Skeletal muscle tissue (tissue), 4 donors: ENCODE data around the gene UBE2V1. TPM values are rescaled to one million over a fixed set of nuclear protein-coding genes. Genes with fewer than 3 reads are reported as not detected.

Experiments used
- H3K27ac ChIP-seq: one replicate; pipeline ENCODE4 v1.7.0; 2013; ENCODE audit warnings: mild to moderate bottlenecking, low read depth, low read length, inconsistent platforms
- H3K27me3 ChIP-seq, 3 donors: one replicate each; pipeline ENCODE4 v1.7.0; 2013; ENCODE audit warnings: low read length in 3 of 3; ENCODE audit not compliant: control insufficient read depth in 3 of 3, insufficient read depth in 3 of 3
- H3K36me3 ChIP-seq, 3 donors: one replicate each; pipeline ENCODE4 v1.7.0; 2013; ENCODE audit warnings: low read length in 3 of 3; ENCODE audit not compliant: control insufficient read depth in 3 of 3, insufficient read depth in 3 of 3
- H3K4me1 ChIP-seq, 3 donors: one replicate each; pipeline ENCODE4 v1.7.0; 2013; ENCODE audit warnings: low read length in 3 of 3, mild to moderate bottlenecking in 3 of 3; ENCODE audit not compliant: control insufficient read depth in 3 of 3, insufficient read depth in 3 of 3
- H3K4me3 ChIP-seq, 3 donors: one replicate each; pipeline ENCODE4 v1.7.0; 2013; ENCODE audit warnings: low read length in 3 of 3
- H3K9ac ChIP-seq, 3 donors: one replicate each; pipeline ENCODE4 v1.7.0; 2013; ENCODE audit warnings: low read length in 3 of 3, mild to moderate bottlenecking in 3 of 3, moderate library complexity in 2 of 3, low read depth in 1 of 3
- H3K9me3 ChIP-seq, 3 donors: one replicate each; pipeline ENCODE4 v1.7.0; 2013; ENCODE audit warnings: low read length in 3 of 3; ENCODE audit not compliant: control insufficient read depth in 3 of 3
- total RNA-seq: library from RNA; depleted of rRNA; stranded (reverse); fragments of >200 nt; gene quantifications from one replicate; pipeline ENCODE4 v1.2.3, GENCODE V29; 2014
- donor health status: Osteomylitis.

The UBE2V1 gene
- total RNA-seq, 1 donor from 2014 or later, result 36.5 TPM

DNA sequence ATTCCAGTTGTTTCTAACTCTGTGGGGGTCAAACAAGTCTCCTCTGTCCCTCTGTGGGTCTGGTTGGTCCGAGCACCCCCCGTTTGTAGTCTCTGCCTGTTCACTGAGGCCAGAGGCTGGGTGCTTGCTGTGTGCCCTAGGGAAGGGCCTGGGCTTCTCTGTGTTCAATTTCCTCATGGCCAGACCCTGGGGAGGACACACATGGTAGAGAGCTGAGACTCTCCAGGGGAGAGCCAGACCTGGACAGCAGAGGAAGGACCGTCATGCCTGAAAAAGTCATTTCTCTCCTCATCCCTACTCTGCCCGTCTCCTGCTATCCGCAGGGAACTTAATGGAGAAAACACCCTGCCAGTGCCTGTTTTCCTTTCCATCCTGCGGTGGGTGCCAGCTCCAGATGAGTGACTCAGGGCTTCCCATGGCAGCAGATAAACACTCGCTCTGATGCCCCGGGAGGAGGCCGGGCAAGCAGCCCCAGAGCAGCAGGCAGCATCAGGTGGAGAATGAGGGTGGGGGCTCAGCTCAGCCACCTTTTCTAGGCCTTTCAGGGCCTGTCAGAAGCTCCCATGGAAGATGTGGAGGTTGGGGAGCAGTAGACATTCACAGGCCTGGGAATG lies 78.3 kb downstream of the UBE2V1 start:
- no peaks in the 10 kb centered on the region for H3K9me3 ChIP-seq
- H3K27ac ChIP-seq, result no peak overlapping the region
- no peak overlapping the region for H3K4me3 ChIP-seq
- no peak overlapping the region for H3K9ac ChIP-seq
- no peaks in the 10 kb centered on the region for H3K36me3 ChIP-seq
- H3K27me3 ChIP-seq, result no peaks in the 10 kb centered on the region
- H3K4me1 ChIP-seq, result peaks cover 10 to 30% (median 17%) of the 10 kb centered on the region in 3 donors

GRCh38 chr20:50032955-50033666 lies 79.8 kb downstream of the UBE2V1 start:
- no peaks in the 10 kb centered on the region for H3K36me3 ChIP-seq
- H3K9me3 ChIP-seq, result no peaks in the 10 kb centered on the region
- peaks cover 14 to 39% (median 22%) of the 10 kb centered on the region in 3 donors for H3K4me1 ChIP-seq
- H3K27me3 ChIP-seq, result no peaks in the 10 kb centered on the region
- H3K9ac ChIP-seq, result no peak overlapping the region
- H3K4me3 ChIP-seq, result no peak overlapping the region
- H3K27ac ChIP-seq, result peak overlapping the region; percentile 25

Other genes with a start within 250 kb of the UBE2V1 start
- gene SPATA2, start 197.6 kb downstream of the UBE2V1 start, total RNA-seq, result 1.0 TPM
- gene RNF114, start 176.8 kb downstream of the UBE2V1 start, total RNA-seq, result 35.0 TPM
- gene SNAI1, start 130.2 kb downstream of the UBE2V1 start, total RNA-seq, result 0.52 TPM
- 5.7 TPM for gene PEDS1, start 40.6 kb upstream of the UBE2V1 start, total RNA-seq
- gene CEBPB, start 77.7 kb upstream of the UBE2V1 start, total RNA-seq, result 7.3 TPM